Body of pancreas (tissue), 4 donors: ENCODE results near the gene C2orf76.

ENCODE experiments used
- POLR2A ChIP-seq, 3 donors: fragments of 450-650 bp; IDR thresholded peaks; one replicate each; pipeline ENCODE4 v1.6.1; 2016; ENCODE audit warnings: antibody characterized with exemption in 3 of 3, mild to moderate bottlenecking in 2 of 3
- TF ChIP-seq, protein P1 (sequence below), 7 experiments: fragments of 450-650 bp in 4 of 7; fragments of 200-600 bp in 3 of 7; sonication (generic) in 3 of 7; IDR thresholded peaks; one replicate each; pipeline ENCODE4 v1.5.1; 2016 to 2019; ENCODE audit warnings: antibody characterized with exemption in 7 of 7

DNA sequence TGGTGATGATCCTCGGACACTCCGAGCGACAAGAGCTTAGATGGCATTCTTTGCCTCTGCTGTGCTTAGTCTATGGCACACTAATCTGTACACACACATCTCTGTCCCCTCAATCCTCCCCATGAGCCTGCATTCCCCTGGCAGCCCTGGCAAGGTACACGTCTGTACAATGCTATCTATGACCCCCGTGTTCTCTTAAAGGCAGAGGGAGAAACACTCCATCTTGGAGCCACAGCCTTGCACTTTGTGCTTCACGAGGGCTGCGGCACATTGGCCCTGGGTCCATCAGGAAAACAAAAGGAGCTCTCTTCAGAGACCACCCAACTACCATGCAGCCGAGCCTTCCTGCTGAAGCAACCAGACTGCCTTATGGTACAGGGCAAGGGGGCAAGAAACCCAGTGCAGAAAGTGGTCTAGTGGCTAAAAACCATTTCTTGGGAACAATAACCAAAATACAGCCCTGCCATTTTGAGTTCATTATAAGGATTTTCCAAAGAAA lies 100.5 kb downstream of the C2orf76 start:
- no peak for TF ChIP-seq POLR2A (IDR thresholded peaks at IDR 0.05)
- TF ChIP-seq, protein P1, sequence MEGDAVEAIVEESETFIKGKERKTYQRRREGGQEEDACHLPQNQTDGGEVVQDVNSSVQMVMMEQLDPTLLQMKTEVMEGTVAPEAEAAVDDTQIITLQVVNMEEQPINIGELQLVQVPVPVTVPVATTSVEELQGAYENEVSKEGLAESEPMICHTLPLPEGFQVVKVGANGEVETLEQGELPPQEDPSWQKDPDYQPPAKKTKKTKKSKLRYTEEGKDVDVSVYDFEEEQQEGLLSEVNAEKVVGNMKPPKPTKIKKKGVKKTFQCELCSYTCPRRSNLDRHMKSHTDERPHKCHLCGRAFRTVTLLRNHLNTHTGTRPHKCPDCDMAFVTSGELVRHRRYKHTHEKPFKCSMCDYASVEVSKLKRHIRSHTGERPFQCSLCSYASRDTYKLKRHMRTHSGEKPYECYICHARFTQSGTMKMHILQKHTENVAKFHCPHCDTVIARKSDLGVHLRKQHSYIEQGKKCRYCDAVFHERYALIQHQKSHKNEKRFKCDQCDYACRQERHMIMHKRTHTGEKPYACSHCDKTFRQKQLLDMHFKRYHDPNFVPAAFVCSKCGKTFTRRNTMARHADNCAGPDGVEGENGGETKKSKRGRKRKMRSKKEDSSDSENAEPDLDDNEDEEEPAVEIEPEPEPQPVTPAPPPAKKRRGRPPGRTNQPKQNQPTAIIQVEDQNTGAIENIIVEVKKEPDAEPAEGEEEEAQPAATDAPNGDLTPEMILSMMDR (IDR thresholded peaks at IDR 0.05) = no peak
